Measurements from ENCODE around the gene NEURL1. TPM values are rescaled to one million over a fixed set of nuclear protein-coding genes. Genes with fewer than 3 reads are reported as not detected.

Gene NEURL1
- total RNA-seq, 1 experiment from 2014 or later, result 1.7 TPM

DNA sequence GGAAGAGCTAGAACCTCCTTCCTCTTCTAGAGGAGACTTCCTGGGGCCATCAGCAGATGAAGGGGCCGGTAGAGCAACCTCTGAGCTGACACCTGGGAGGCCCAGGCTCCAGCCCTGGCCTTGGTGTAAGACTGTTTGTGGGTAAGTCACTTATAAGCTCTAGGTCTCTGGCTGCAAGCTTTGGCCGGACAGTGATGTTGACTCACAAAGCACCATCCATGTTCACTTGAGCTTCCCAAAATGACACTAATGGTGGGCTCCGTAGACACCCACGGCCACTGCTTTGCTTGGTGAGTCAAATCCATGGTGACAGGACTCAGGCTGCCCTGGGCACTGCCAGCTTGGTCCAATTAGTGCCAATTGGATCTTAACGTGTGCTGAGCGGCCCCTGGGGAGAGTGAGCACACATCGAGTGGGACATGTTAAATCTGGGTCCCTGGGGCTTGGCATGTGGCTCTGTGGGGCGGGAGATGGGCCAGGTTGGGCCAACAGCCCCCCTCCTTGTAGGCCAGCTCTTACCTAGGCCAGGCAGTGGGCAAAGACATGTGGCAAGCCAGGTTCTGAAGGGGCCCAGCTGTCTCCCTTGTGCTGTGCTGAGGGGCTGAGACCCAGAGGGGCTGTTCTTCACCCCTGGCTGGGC is 16.7 kb downstream of the NEURL1 start:
- H3K9me3 ChIP-seq (ENCODE audit: low read length), result no peaks in the 10 kb centered on the region
- DNase-seq (no peak), ATAC-seq (no peak)
- H3K9me2 ChIP-seq (replicated peaks; ENCODE audit: low read length), result no peaks in the 10 kb centered on the region
- no TSS peak for BruUV-seq (replicated peaks)
- no peaks in the 10 kb centered on the region for H3K27me3 ChIP-seq (ENCODE audit: low read length)
- no peak overlapping the region for H3K9ac ChIP-seq (ENCODE audit: low read length)
- H4K20me1 ChIP-seq (ENCODE audit: low read length), result no peaks in the 10 kb centered on the region
- intact Hi-C loops (cut with micrococcal nuclease), result no loop called here
- no peak overlapping the region for H3K4me3 ChIP-seq (ENCODE audit: low read length)
- H3F3A ChIP-seq (ENCODE audit: low read length, unreplicated experiment), result no peaks in the 10 kb centered on the region
- no peak overlapping the region for H3K27ac ChIP-seq (ENCODE audit: low read length)
- no peaks in the 10 kb centered on the region for H3K36me3 ChIP-seq (ENCODE audit: low read depth, low read length)
- CTCF ChIA-PET, result interaction anchor here (0.6 kb wide), 1 partner anchor 881 kb away, joined by 5 read pairs; no protein-coding TSS in a partner anchor
- no peaks in the 10 kb centered on the region for H3K79me2 ChIP-seq (ENCODE audit: low read length)
- H3K4me2 ChIP-seq (ENCODE audit: low read length), result no peak overlapping the region
- H3K4me1 ChIP-seq (ENCODE audit: insufficient read depth, low read length), result no peaks in the 10 kb centered on the region
- POLR2A ChIA-PET (ENCODE audit: unreplicated experiment), result no interaction called here
- TF ChIP-seq EZH2phosphoT487 (IDR thresholded peaks at IDR 0.05; ENCODE audit: borderline replicate concordance, low read length), result no peak
- TF ChIP-seq, protein P1, sequence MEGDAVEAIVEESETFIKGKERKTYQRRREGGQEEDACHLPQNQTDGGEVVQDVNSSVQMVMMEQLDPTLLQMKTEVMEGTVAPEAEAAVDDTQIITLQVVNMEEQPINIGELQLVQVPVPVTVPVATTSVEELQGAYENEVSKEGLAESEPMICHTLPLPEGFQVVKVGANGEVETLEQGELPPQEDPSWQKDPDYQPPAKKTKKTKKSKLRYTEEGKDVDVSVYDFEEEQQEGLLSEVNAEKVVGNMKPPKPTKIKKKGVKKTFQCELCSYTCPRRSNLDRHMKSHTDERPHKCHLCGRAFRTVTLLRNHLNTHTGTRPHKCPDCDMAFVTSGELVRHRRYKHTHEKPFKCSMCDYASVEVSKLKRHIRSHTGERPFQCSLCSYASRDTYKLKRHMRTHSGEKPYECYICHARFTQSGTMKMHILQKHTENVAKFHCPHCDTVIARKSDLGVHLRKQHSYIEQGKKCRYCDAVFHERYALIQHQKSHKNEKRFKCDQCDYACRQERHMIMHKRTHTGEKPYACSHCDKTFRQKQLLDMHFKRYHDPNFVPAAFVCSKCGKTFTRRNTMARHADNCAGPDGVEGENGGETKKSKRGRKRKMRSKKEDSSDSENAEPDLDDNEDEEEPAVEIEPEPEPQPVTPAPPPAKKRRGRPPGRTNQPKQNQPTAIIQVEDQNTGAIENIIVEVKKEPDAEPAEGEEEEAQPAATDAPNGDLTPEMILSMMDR (conservative IDR thresholded peaks at IDR 0.05; ENCODE audit: low read depth, low read length), result no peak
- TF ChIP-seq EZH2 (IDR thresholded peaks at IDR 0.05; ENCODE audit: low read length, unreplicated experiment), result no peak
- no peak overlapping the region for H2AFZ ChIP-seq (ENCODE audit: low read length)

- no peak overlapping the region for H2AFZ ChIP-seq (ENCODE audit: low read length)
- no peak overlapping the region for H3K27ac ChIP-seq (ENCODE audit: low read length)
- no peaks in the 10 kb centered on the region for H3K27me3 ChIP-seq (ENCODE audit: low read length)
- H3K9ac ChIP-seq (ENCODE audit: low read length), result no peak overlapping the region
- ATAC-seq (no peak), DNase-seq (no peak)
- H3F3A ChIP-seq (ENCODE audit: low read length, unreplicated experiment), result no peaks in the 10 kb centered on the region
- H3K9me3 ChIP-seq (ENCODE audit: low read length), result no peaks in the 10 kb centered on the region
- no peak for TF ChIP-seq EZH2 (IDR thresholded peaks at IDR 0.05; ENCODE audit: low read length, unreplicated experiment)
- TF ChIP-seq, protein P1 (conservative IDR thresholded peaks at IDR 0.05; ENCODE audit: low read depth, low read length), result no peak
- no peak for TF ChIP-seq EZH2phosphoT487 (IDR thresholded peaks at IDR 0.05; ENCODE audit: borderline replicate concordance, low read length)
- ChIA-PET CTCF (no interaction called here), POLR2A (ENCODE audit: unreplicated experiment) (no interaction called here)
- intact Hi-C loops (cut with micrococcal nuclease), result no loop called here
- H4K20me1 ChIP-seq (ENCODE audit: low read length), result no peaks in the 10 kb centered on the region
- no TSS peak for BruUV-seq (replicated peaks)
- no peak overlapping the region for H3K4me3 ChIP-seq (ENCODE audit: low read length)
- H3K4me1 ChIP-seq (ENCODE audit: insufficient read depth, low read length), result no peaks in the 10 kb centered on the region
- no peaks in the 10 kb centered on the region for H3K79me2 ChIP-seq (ENCODE audit: low read length)
- no peaks in the 10 kb centered on the region for H3K36me3 ChIP-seq (ENCODE audit: low read depth, low read length)
- H3K4me2 ChIP-seq (ENCODE audit: low read length), result no peak overlapping the region
- no peaks in the 10 kb centered on the region for H3K9me2 ChIP-seq (replicated peaks; ENCODE audit: low read length)
These were observed 17.6 kb downstream of the NEURL1 start for GRCh38 chr10:103510791-103511752.

Data from PC-3 (cell line).